RWPE1 (cell line): Measurements from ENCODE around the gene TRMT1L.
A peak's percentile ranks its signal among the peaks of the same experiment; 100 is the strongest.
"Not testable (repeated sequence)": the region's sequence is repeated elsewhere in the genome, so short reads cannot be mapped to it uniquely, and the experiment has no call there.

Experiments used
- CTCF ChIA-PET: fragments of 350-600 bp; sonication (Branson Sonifier 250); formaldehyde crosslinking; extraction: SDS; loops from one replicate; lab custom pipeline; 2021; lab: Yijun Ruan, JAX
- POLR2A ChIA-PET: fragments of 400-600 bp; formaldehyde crosslinking; extraction: SDS; loops from one replicate; lab custom pipeline; 2020; ENCODE audit warnings: antibody characterized with exemption; ENCODE audit not compliant: low non-redundant PET; lab: Yijun Ruan, JAX
- DNase-seq: peaks from one replicate; pipeline ENCODE4 v3.0.0; 2012; ENCODE audit warnings: low spot score
- H3K27ac ChIP-seq: fragments of 450-650 bp; 2 replicates; pipeline ENCODE4 v1.5.1; 2017
- TF ChIP-seq, protein P1 (sequence below): fragments of 450-650 bp; conservative IDR thresholded peaks from 2 replicates; pipeline ENCODE4 v1.5.1; 2017; ENCODE audit warnings: low read depth, mild to moderate bottlenecking

Gene TRMT1L, protein sequence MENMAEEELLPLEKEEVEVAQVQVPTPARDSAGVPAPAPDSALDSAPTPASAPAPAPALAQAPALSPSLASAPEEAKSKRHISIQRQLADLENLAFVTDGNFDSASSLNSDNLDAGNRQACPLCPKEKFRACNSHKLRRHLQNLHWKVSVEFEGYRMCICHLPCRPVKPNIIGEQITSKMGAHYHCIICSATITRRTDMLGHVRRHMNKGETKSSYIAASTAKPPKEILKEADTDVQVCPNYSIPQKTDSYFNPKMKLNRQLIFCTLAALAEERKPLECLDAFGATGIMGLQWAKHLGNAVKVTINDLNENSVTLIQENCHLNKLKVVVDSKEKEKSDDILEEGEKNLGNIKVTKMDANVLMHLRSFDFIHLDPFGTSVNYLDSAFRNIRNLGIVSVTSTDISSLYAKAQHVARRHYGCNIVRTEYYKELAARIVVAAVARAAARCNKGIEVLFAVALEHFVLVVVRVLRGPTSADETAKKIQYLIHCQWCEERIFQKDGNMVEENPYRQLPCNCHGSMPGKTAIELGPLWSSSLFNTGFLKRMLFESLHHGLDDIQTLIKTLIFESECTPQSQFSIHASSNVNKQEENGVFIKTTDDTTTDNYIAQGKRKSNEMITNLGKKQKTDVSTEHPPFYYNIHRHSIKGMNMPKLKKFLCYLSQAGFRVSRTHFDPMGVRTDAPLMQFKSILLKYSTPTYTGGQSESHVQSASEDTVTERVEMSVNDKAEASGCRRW

DNA sequence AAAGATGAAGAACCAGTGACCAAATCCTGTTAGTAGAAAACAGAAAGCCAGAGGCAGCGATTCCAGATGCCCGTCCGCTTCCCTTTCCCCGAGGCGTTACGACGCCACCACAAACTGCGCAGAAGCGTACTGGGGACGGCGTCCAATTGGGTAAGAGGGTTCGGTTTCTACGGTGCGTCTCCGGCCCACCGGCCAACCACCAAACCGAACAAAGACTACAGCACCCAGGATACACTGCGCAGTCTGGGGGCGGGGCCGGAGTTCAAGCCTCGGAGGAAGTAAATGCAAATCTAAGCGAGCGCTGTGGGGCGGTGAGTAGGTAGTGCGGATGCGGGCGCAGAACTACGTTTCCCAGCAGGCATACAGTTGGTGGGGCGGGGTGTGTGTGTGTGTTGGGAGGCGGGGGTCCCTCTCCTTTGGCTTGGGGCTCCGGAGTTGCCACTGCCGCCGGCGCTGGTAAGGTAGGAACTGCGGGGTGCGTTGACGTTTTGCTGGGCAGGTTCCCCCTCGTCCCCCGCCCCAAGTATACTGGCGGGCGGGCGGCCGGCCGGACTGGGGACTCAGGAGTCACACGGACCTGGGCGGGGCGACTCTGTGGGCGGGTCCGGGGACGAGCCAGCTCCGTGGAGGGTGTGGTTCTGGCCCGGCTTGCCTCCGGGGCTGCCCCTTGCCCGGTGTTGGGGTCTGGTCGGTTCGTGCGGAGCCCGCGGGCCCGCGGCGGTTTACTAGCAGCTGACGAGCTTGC, at the start of gene TRMT1L, which contains the start of gene SWT1:
Gene TRMT1L, minus strand, starts transcription at position 100 of the 745 bp plus-strand sequence. CDS start 241 bp downstream, outside the sequence.
Gene SWT1, plus strand, starts transcription at position 314 of the 745 bp plus-strand sequence. CDS start 3,675 bp downstream, outside the sequence.
- POLR2A ChIA-PET, result no interaction called here
- peak within 1 kb of the TSS; percentile 91 for H3K27ac ChIP-seq
- TF ChIP-seq, protein P1, sequence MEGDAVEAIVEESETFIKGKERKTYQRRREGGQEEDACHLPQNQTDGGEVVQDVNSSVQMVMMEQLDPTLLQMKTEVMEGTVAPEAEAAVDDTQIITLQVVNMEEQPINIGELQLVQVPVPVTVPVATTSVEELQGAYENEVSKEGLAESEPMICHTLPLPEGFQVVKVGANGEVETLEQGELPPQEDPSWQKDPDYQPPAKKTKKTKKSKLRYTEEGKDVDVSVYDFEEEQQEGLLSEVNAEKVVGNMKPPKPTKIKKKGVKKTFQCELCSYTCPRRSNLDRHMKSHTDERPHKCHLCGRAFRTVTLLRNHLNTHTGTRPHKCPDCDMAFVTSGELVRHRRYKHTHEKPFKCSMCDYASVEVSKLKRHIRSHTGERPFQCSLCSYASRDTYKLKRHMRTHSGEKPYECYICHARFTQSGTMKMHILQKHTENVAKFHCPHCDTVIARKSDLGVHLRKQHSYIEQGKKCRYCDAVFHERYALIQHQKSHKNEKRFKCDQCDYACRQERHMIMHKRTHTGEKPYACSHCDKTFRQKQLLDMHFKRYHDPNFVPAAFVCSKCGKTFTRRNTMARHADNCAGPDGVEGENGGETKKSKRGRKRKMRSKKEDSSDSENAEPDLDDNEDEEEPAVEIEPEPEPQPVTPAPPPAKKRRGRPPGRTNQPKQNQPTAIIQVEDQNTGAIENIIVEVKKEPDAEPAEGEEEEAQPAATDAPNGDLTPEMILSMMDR, result no peak
- CTCF ChIA-PET, result interaction anchor here (0.7 kb wide), 2 partner anchors 83 to 338 kb away, joined by 3 read pairs; no protein-coding TSS in a partner anchor
- peak; percentile 90 for DNase-seq

DNA sequence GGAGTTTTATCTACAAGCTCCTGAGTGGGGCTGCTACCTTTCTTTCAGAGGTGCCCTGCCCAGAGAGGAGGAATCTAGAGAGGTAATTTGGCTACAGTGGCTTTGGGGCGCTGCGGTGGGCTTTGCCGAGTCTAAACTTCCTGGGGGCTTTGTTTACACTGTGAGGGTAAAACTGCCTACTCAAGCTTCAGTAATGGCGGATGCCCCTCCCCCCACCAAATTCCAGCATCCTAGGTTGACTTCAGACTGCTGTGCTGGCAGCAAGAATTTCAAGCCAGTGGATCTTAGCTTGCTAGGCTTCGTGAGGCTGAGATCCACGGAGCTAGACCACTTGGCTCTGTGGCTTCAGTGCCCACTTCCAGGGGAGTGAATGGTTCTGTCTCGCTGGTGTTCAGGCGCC, 44.1 kb upstream of the TRMT1L start:
- POLR2A ChIA-PET, result no interaction called here
- CTCF ChIA-PET, result no interaction called here
- DNase-seq, result no peak
- H3K27ac ChIP-seq, result no peak overlapping the region
- TF ChIP-seq, protein P1, result no peak

DNA sequence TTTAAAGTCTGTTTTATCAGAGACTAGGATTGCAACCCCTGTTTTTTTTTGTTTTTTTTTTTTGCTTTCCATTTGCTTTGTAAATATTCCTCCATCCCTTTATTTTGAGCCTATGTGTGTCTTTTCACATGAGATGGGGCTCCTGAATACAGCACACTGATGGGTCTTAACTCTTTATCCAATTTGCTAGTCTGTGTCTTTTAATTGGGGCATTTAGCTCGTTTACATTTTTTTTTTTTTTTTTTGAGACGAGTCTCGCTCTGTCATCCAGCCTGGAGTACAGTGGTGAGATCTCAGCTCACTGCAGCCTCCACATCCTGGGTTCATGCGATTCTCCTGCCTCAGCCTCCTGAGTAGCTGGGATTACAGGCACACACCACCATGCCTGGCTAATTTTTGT, 42.0 kb upstream of the TRMT1L start:
- H3K27ac ChIP-seq, DNase-seq, POLR2A ChIA-PET: not testable (repeated sequence)
- CTCF ChIA-PET, result interaction anchor here (0.6 to 0.8 kb wide), 2 partner anchors 40 to 917 kb away, joined by 3 to 4 read pairs; no protein-coding TSS in a partner anchor

DNA sequence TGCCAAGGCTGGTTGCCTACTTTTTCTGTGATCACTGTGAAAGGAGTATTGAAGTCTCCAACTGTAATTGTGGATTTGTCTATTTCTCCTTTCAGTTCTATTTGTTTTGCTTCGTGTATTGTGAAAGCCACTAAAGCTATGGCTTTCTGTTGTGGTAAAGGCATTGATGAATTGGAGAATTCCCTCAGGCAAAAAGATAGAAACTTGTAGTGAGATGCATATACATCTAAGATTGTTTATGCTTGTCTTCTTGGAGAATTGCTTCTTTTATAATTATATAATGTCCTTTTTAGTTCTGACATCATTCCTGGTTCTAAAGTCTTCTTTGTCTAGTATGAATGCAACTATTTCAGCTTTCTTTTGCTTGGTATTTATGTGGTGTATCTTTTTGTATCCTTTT, 37.0 kb upstream of the TRMT1L start:
- TF ChIP-seq, protein P1, result no peak
- DNase-seq, result no peak
- CTCF ChIA-PET, result no interaction called here
- H3K27ac ChIP-seq, result no peak overlapping the region
- POLR2A ChIA-PET, result no interaction called here

DNA sequence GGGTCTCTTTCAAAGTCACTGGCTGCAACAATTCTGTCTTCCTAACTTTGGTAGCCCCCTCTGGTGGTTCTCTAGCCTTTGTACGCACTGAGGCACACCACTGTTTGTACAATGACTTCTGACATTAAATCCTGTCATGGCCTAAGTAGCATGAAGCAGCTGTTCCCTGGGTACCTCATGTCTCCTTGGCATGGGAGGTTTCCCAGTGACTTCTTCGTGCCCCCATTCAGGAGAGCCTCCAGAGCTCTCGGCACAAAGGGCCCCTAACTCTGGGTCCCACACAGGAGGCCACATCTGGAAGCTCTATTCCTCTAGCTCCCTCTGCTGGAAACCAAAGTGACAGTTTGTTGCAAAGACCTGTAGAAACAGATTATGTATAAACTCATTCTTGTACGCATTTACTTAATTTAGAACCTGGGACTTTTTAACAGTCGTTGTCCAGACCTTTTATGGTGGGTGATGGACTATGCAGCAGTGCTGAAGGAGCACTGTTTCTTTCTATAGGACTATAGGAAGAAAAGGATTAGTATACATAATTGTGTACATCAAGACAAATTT, 13.6 kb upstream of the TRMT1L start:
- ChIA-PET CTCF (interaction anchor here (0.5 to 1.5 kb wide), 14 partner anchors 9 to 511 kb away, joined by 3 to 6 read pairs (median 3); no protein-coding TSS in a partner anchor), POLR2A (no interaction called here)
- H3K27ac ChIP-seq, result no peak overlapping the region
- peak; percentile 42 for DNase-seq
- TF ChIP-seq, protein P1, result peak; percentile 69

DNA sequence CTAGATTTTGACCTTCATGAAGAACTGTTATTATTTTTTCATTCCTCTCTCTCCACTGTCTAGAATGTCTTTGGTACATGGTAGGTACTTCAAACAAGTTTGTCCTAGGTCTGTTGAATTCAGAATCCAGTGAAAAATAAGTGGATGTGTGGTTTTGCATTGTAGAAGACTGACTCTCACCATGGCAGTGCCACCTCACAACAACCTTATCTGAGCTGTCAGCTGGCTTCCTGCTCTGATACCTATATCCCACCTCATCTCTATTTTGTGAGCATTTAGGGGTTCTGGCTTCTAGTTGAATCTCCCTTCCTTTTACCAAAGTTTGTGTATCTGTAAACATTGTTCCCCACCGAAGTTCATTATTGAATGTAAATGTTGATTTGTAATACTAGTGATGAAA, 9.4 kb upstream of the TRMT1L start:
- ChIA-PET CTCF (no interaction called here), POLR2A (no interaction called here)
- no peak for DNase-seq
- TF ChIP-seq, protein P1, result no peak
- no peak overlapping the region for H3K27ac ChIP-seq
